ENCODE data around the gene SMIM27.
"Not testable (repeated sequence)": the region's sequence is repeated elsewhere in the genome, so short reads cannot be mapped to it uniquely, and the experiment has no call there.

The SMIM27 gene

GRCh38 chr9:32516241-32516640, 35.9 kb upstream of the SMIM27 start:
- Histone ChIP-seq H3K27ac (ENCODE audit: low read length) (no peak overlapping the region), H3K27me3 (ENCODE audit: low read depth, low read length) (no peaks in the 10 kb centered on the region), H3K9me3 (ENCODE audit: insufficient read depth, low read length) (peaks cover 16% of the 10 kb centered on the region; the same call in 1 of the 2 replicates), H3K36me3 (replicated peaks; ENCODE audit: low read depth, low read length) (peaks cover 2% of the 10 kb centered on the region), H3K4me3 (ENCODE audit: low read length) (no peak overlapping the region), H3K79me2 (ENCODE audit: low read length) (no peaks in the 10 kb centered on the region), H3K4me1 (ENCODE audit: low read length) (no peaks in the 10 kb centered on the region), H3K9ac (ENCODE audit: low read length) (no peak overlapping the region), H3K4me2 (ENCODE audit: low read length) (no peak overlapping the region), H4K20me1 (ENCODE audit: insufficient read depth, low read length) (no peaks in the 10 kb centered on the region), H2AFZ (ENCODE audit: low read depth, low read length) (no peak overlapping the region)
- TF ChIP-seq EZH2phosphoT487 (IDR thresholded peaks at IDR 0.05; ENCODE audit: low read depth) (no peak), CTCF (IDR thresholded peaks at IDR 0.05; ENCODE audit: low read depth, low read length) (no peak)

GRCh38 chr9:32518276-32518675, 33.9 kb upstream of the SMIM27 start:
- H3K27ac ChIP-seq (ENCODE audit: low read length): no peak overlapping the region
- H3K4me3 ChIP-seq (ENCODE audit: low read length): no peak overlapping the region
- TF ChIP-seq CTCF (IDR thresholded peaks at IDR 0.05; ENCODE audit: low read depth, low read length): no peak
- no peak for TF ChIP-seq EZH2phosphoT487 (IDR thresholded peaks at IDR 0.05; ENCODE audit: low read depth)
- H4K20me1 ChIP-seq (ENCODE audit: insufficient read depth, low read length): no peaks in the 10 kb centered on the region
- no peak overlapping the region for H2AFZ ChIP-seq (ENCODE audit: low read depth, low read length)
- peaks cover 16% of the 10 kb centered on the region; the same call in 1 of the 2 replicates for H3K9me3 ChIP-seq (ENCODE audit: insufficient read depth, low read length)
- H3K4me1 ChIP-seq (ENCODE audit: low read length): no peaks in the 10 kb centered on the region
- H3K36me3 ChIP-seq (replicated peaks; ENCODE audit: low read depth, low read length): peaks cover 2% of the 10 kb centered on the region
- no peaks in the 10 kb centered on the region for H3K79me2 ChIP-seq (ENCODE audit: low read length)
- no peak overlapping the region for H3K9ac ChIP-seq (ENCODE audit: low read length)
- no peaks in the 10 kb centered on the region for H3K27me3 ChIP-seq (ENCODE audit: low read depth, low read length)
- H3K4me2 ChIP-seq (ENCODE audit: low read length): no peak overlapping the region

GRCh38 chr9:32523910-32524309, 28.2 kb upstream of the SMIM27 start:
- no peaks in the 10 kb centered on the region for H4K20me1 ChIP-seq (ENCODE audit: insufficient read depth, low read length)
- no peaks in the 10 kb centered on the region for H3K79me2 ChIP-seq (ENCODE audit: low read length)
- H3K4me2 ChIP-seq (ENCODE audit: low read length): no peak overlapping the region
- peaks cover 2% of the 10 kb centered on the region for H3K36me3 ChIP-seq (replicated peaks; ENCODE audit: low read depth, low read length)
- no peak overlapping the region for H2AFZ ChIP-seq (ENCODE audit: low read depth, low read length)
- TF ChIP-seq CTCF (IDR thresholded peaks at IDR 0.05; ENCODE audit: low read depth, low read length) (no peak), EZH2phosphoT487 (IDR thresholded peaks at IDR 0.05; ENCODE audit: low read depth) (no peak)
- H3K4me1 ChIP-seq (ENCODE audit: low read length): peaks cover 9% of the 10 kb centered on the region
- no peak overlapping the region for H3K4me3 ChIP-seq (ENCODE audit: low read length)
- no peak overlapping the region for H3K9ac ChIP-seq (ENCODE audit: low read length)
- no peaks in the 10 kb centered on the region for H3K27me3 ChIP-seq (ENCODE audit: low read depth, low read length)
- no peak overlapping the region for H3K27ac ChIP-seq (ENCODE audit: low read length)
- no peaks in the 10 kb centered on the region for H3K9me3 ChIP-seq (ENCODE audit: insufficient read depth, low read length)

GRCh38 chr9:32524558-32524891, 27.6 kb upstream of the SMIM27 start:
- H3K36me3 ChIP-seq (replicated peaks; ENCODE audit: low read depth, low read length); H3K27me3 ChIP-seq (ENCODE audit: low read depth, low read length); H3K79me2 ChIP-seq (ENCODE audit: low read length); H3K4me2 ChIP-seq (ENCODE audit: low read length); H4K20me1 ChIP-seq (ENCODE audit: insufficient read depth, low read length); H3K9me3 ChIP-seq (ENCODE audit: insufficient read depth, low read length); H2AFZ ChIP-seq (ENCODE audit: low read depth, low read length); H3K4me3 ChIP-seq (ENCODE audit: low read length); H3K27ac ChIP-seq (ENCODE audit: low read length); H3K4me1 ChIP-seq (ENCODE audit: low read length); H3K9ac ChIP-seq (ENCODE audit: low read length): not testable (repeated sequence)
